T-cell (primary cell): ENCODE measurements around the gene CD2BP2. TPM values are rescaled to one million over a fixed set of nuclear protein-coding genes. Genes with fewer than 3 reads are reported as not detected.

Experiments used
- ATAC-seq, 4 experiments: fragments of 200-7000 bp in 3 of 4; fragments of 150-1000 bp in 1 of 4; cut with Tn5 transposase; replicated peaks in 1 of 4; 1 replicate in 3 of 4; 2 replicates in 1 of 4; pipeline ENCODE4 v1.10.0; 2021; ENCODE audit warnings: moderate library complexity in 3 of 4, mild to moderate bottlenecking in 2 of 4, moderate number of reproducible peaks in 1 of 4
- CTCF ChIA-PET, 2 donors: fragments of 300-600 bp; sonication (Branson Sonifier 250); formaldehyde crosslinking; loops; one replicate each; lab custom pipeline; 2022; ENCODE audit warnings: antibody characterized with exemption in 2 of 2; lab: Charles Lee
- POLR2A ChIA-PET, 2 donors: fragments of 300-600 bp; sonication (Branson Sonifier 250); formaldehyde crosslinking; loops; one replicate each; lab custom pipeline; 2022; ENCODE audit warnings: antibody characterized with exemption in 2 of 2; lab: Charles Lee
- DNase-seq, 35 experiments: peaks; one replicate each; pipeline versions ENCODE4 v3.0.0 to v3.0.0-alpha.2; 2013 to 2023
- H3K27ac ChIP-seq: one replicate; pipeline ENCODE4 v1.5.1; 2013; ENCODE audit warnings: low read length
- H3K27me3 ChIP-seq, 2 experiments: replicated peaks in 1 of 2; 1 replicate in 1 of 2; 2 replicates in 1 of 2; pipeline versions ENCODE4 v1.6.1 to v1.7.0; 2013; ENCODE audit warnings: low read length in 1 of 2, mixed read lengths in 1 of 2; ENCODE audit not compliant: control insufficient read depth in 2 of 2, insufficient read depth in 2 of 2; ENCODE audit errors: extremely low read depth in 1 of 2
- H3K36me3 ChIP-seq, 2 donors: 1 replicate in 1 of 2; 2 replicates in 1 of 2; pipeline versions ENCODE4 v1.6.1 to v1.7.0; 2013; ENCODE audit warnings: low read length in 1 of 2; ENCODE audit not compliant: control insufficient read depth in 2 of 2, insufficient read depth in 1 of 2; ENCODE audit errors: extremely low read depth in 1 of 2
- H3K4me1 ChIP-seq, 2 experiments: 1 replicate in 1 of 2; 2 replicates in 1 of 2; pipeline versions ENCODE4 v1.6.1 to v1.7.0; 2013; ENCODE audit warnings: low read length in 2 of 2, mixed read lengths in 1 of 2; ENCODE audit not compliant: insufficient read depth in 2 of 2, control insufficient read depth in 1 of 2; ENCODE audit errors: extremely low read depth in 1 of 2
- H3K4me3 ChIP-seq, 2 donors: 1 replicate in 1 of 2; 2 replicates in 1 of 2; pipeline versions ENCODE4 v1.5.1 to v1.7.0; 2013; ENCODE audit warnings: mild to moderate bottlenecking in 2 of 2, low read length in 1 of 2, moderate library complexity in 1 of 2; ENCODE audit not compliant: control insufficient read depth in 1 of 2; ENCODE audit errors: extremely low read depth in 1 of 2
- H3K9me3 ChIP-seq: 2 replicates; pipeline ENCODE4 v1.7.0; 2013
- H3K27ac Mint-ChIP-seq, 2 donors: one replicate each; pipeline ENCODE4 v1.8.0; 2020 to 2021; ENCODE audit warnings: mild to moderate bottlenecking in 2 of 2, mixed read lengths in 2 of 2
- H3K27me3 Mint-ChIP-seq, 2 donors: one replicate each; pipeline ENCODE4 v1.8.0; 2021 to 2022; ENCODE audit warnings: mixed read lengths in 2 of 2
- H3K36me3 Mint-ChIP-seq: one replicate; pipeline ENCODE4 v1.8.0; 2021; ENCODE audit warnings: mixed read lengths
- H3K4me1 Mint-ChIP-seq, 3 donors: one replicate each; pipeline ENCODE4 v1.8.0; 2020 to 2022; ENCODE audit warnings: mixed read lengths in 3 of 3, mild to moderate bottlenecking in 1 of 3
- H3K4me3 Mint-ChIP-seq, 3 donors: one replicate each; pipeline ENCODE4 v1.8.0; 2020 to 2022; ENCODE audit warnings: mild to moderate bottlenecking in 3 of 3, mixed read lengths in 3 of 3, moderate library complexity in 3 of 3
- H3K9me3 Mint-ChIP-seq, 3 donors: one replicate each; pipeline ENCODE4 v1.8.0; 2020 to 2022; ENCODE audit warnings: mixed read lengths in 3 of 3
- WGBS: methylation state at CpG from one replicate; pipeline ENCODE4 v1.1.5; 2013; ENCODE audit warnings: missing lambda C conversion rate; ENCODE audit not compliant: insufficient coverage; 5-methylcytosine and 5-hydroxymethylcytosine counted together
- total RNA-seq, 35 experiments: library from RNA in 6 of 35; stranded (reverse) in 6 of 35; fragments of 120-200 nt in 1 of 35; gene quantifications; one replicate each; pipeline versions ENCODE4 v1.2.1 to v1.2.4 and lab custom pipeline; 2013 to 2026

CD2BP2 gene
- total RNA-seq, 5 donors from 2014 or later (not counting 1 experiment from before 2014, with no cell fraction given), result 38.9 to 80.3 (median 73.3) TPM

- H3K27ac Mint-ChIP-seq, result peak overlapping the region; percentile 99 to 100
- 10% methylated on average over 11 of the region's 27 CpGs for WGBS
- ChIA-PET CTCF (interaction anchor here in 1 of 2 donors (0.7 kb wide), 1 partner anchor 318 kb away, joined by 3 read pairs; no protein-coding TSS in a partner anchor), POLR2A (interaction anchor here in 1 of 2 donors (0.6 kb wide), 1 partner anchor 15 kb away, joined by 5 read pairs; no protein-coding TSS in a partner anchor)
- H3K4me1 Mint-ChIP-seq, result peaks cover 67 to 70% (median 70%) of the 10 kb centered on the region in 3 donors
- H3K9me3 Mint-ChIP-seq, result no peaks in the 10 kb centered on the region
- Histone ChIP-seq H3K4me1 (peaks cover 28 to 81% of the 10 kb centered on the region in 2 experiments), H3K27ac (peak overlapping the region; percentile 96), H3K4me3 (peak overlapping the region; percentile 55 to 90), H3K27me3 (no peaks in the 10 kb centered on the region), H3K9me3 (no peaks in the 10 kb centered on the region), H3K36me3 (peaks cover 0 to 19% of the 10 kb centered on the region in 2 donors)
- H3K36me3 Mint-ChIP-seq, result peaks cover 8% of the 10 kb centered on the region
- H3K27me3 Mint-ChIP-seq, result no peaks in the 10 kb centered on the region
- ATAC-seq (no peak), DNase-seq (no peak)
- H3K4me3 Mint-ChIP-seq, result peak overlapping the region; percentile 97 to 100 (median 99)
These were observed 24.2 kb upstream of the CD2BP2 start for GRCh38 chr16:30379158-30379783.

GRCh38 chr16:30378236-30379157, 23.4 kb upstream of the CD2BP2 start:
- POLR2A ChIA-PET, result interaction anchor here (0.6 to 0.9 kb wide), 5 partner anchors 16 to 1532 kb away, joined by 3 to 19 read pairs (median 5); partner anchors contain the start of gene TUFM (in 1 of the 2)
- H3K4me1 ChIP-seq, result peaks cover 24 to 74% of the 10 kb centered on the region in 2 experiments
- no peaks in the 10 kb centered on the region for H3K27me3 ChIP-seq
- CTCF ChIA-PET, result interaction anchor here in 1 of 2 donors (0.6 to 1.1 kb wide), 4 partner anchors 9 to 197 kb away, joined by 4 to 10 read pairs (median 6); partner anchors contain the start of gene DCTPP1
- no peaks in the 10 kb centered on the region for H3K9me3 ChIP-seq
- Mint-ChIP-seq H3K9me3 (no peaks in the 10 kb centered on the region), H3K36me3 (peaks cover 8% of the 10 kb centered on the region), H3K4me3 (peak overlapping the region; percentile 97 to 100 (median 99)), H3K27me3 (no peaks in the 10 kb centered on the region), H3K27ac (peak overlapping the region; percentile 99 to 100), H3K4me1 (peaks cover 62 to 64% (median 64%) of the 10 kb centered on the region in 3 donors)
- peak; percentile 97 to 100 (median 99) for DNase-seq
- H3K27ac ChIP-seq, result peak overlapping the region; percentile 99
- under 1% methylated on average over 58 of the region's 67 CpGs for WGBS
- ATAC-seq, result peak; percentile 79 to 86 (median 80)
- H3K36me3 ChIP-seq, result peaks cover 0 to 19% of the 10 kb centered on the region in 2 donors
- peak overlapping the region; percentile 62 to 90 for H3K4me3 ChIP-seq

GRCh38 chr16:30377812-30378235, 22.7 kb upstream of the CD2BP2 start:
- H3K9me3 ChIP-seq, result no peaks in the 10 kb centered on the region
- Mint-ChIP-seq H3K4me1 (peaks cover 55 to 58% (median 57%) of the 10 kb centered on the region in 3 donors), H3K9me3 (no peaks in the 10 kb centered on the region), H3K27me3 (no peaks in the 10 kb centered on the region), H3K36me3 (peaks cover 8% of the 10 kb centered on the region), H3K27ac (peak overlapping the region; percentile 99 to 100), H3K4me3 (peak overlapping the region; percentile 97 to 100 (median 99))
- peaks cover 20 to 67% of the 10 kb centered on the region in 2 experiments for H3K4me1 ChIP-seq
- H3K4me3 ChIP-seq, result peak overlapping the region; percentile 57 to 90
- ATAC-seq (peak; percentile 48 to 59 (median 52)), DNase-seq (peak; percentile 82 to 95 (median 90))
- POLR2A ChIA-PET, result interaction anchor here (0.6 to 0.9 kb wide), 7 partner anchors 12 to 1531 kb away, joined by 3 to 19 read pairs (median 5); partner anchors contain the start of gene TUFM (in 1 of the 2)
- H3K27ac ChIP-seq, result peak overlapping the region; percentile 99
- CTCF ChIA-PET, result interaction anchor here in 1 of 2 donors (0.6 to 1.1 kb wide), 4 partner anchors 9 to 197 kb away, joined by 4 to 10 read pairs (median 6); partner anchors contain the start of gene DCTPP1
- peaks cover 0 to 19% of the 10 kb centered on the region in 2 donors for H3K36me3 ChIP-seq
- no peaks in the 10 kb centered on the region for H3K27me3 ChIP-seq
- 0% methylated on average over 34 of the region's 39 CpGs for WGBS

GRCh38 chr16:30377050-30377811, 22.1 kb upstream of the CD2BP2 start:
- H3K36me3 ChIP-seq, result peaks cover 0 to 19% of the 10 kb centered on the region in 2 donors
- ChIA-PET CTCF (interaction anchor here in 1 of 2 donors (0.6 to 1.1 kb wide), 3 partner anchors 8 to 53 kb away, joined by 5 to 10 read pairs (median 6); partner anchors contain the start of gene DCTPP1), POLR2A (interaction anchor here (0.6 to 0.9 kb wide), 7 partner anchors 12 to 1531 kb away, joined by 3 to 19 read pairs (median 5); partner anchors contain the start of gene TUFM (in 1 of the 2))
- no peaks in the 10 kb centered on the region for H3K27me3 Mint-ChIP-seq
- H3K4me1 Mint-ChIP-seq, result peaks cover 50 to 54% (median 51%) of the 10 kb centered on the region in 3 donors
- 38% methylated on average over 21 of the region's 29 CpGs for WGBS
- DNase-seq, result peak in 1 of 35 experiments; percentile 31
- H3K36me3 Mint-ChIP-seq, result peaks cover 8% of the 10 kb centered on the region
- ATAC-seq, result no peak
- H3K27ac ChIP-seq, result peak overlapping the region; percentile 99
- peaks cover 18 to 61% of the 10 kb centered on the region in 2 experiments for H3K4me1 ChIP-seq
- no peaks in the 10 kb centered on the region for H3K9me3 Mint-ChIP-seq
- no peaks in the 10 kb centered on the region for H3K9me3 ChIP-seq
- H3K27me3 ChIP-seq, result no peaks in the 10 kb centered on the region
- H3K4me3 Mint-ChIP-seq, result peak overlapping the region; percentile 97 to 100 (median 99)
- peak overlapping the region; percentile 42 to 90 for H3K4me3 ChIP-seq
- H3K27ac Mint-ChIP-seq, result peak overlapping the region; percentile 99 to 100

DNA sequence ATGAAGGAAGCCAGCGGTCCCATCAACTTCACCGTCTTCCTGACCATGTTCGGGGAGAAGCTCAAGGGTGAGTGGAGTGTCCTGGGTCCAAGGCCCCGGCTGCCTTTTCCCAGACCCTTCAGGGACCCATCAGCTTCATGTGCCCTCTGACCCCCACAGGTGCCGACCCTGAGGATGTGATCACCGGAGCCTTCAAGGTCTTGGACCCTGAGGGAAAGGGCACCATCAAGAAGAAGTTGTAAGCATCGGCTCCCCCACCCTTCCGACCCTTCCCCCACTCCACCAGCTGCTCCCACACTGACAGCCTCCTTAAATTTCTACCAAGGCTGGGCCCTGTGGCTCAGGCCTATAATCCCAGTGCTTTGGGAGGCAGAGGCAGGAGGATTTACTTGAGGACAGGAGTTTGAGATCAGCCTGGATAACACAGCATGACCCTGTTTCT, 21.4 kb upstream of the CD2BP2 start:
- peaks cover 52 to 54% (median 54%) of the 10 kb centered on the region in 3 donors for H3K4me1 Mint-ChIP-seq
- peak overlapping the region in 1 of 3 donors; percentile 100 for H3K4me3 Mint-ChIP-seq
- H3K36me3 Mint-ChIP-seq, result peaks cover 8% of the 10 kb centered on the region
- H3K36me3 ChIP-seq, result peaks cover 0 to 19% of the 10 kb centered on the region in 2 donors
- no peaks in the 10 kb centered on the region for H3K9me3 ChIP-seq
- no peaks in the 10 kb centered on the region for H3K9me3 Mint-ChIP-seq
- ATAC-seq, result no peak
- H3K27ac Mint-ChIP-seq, result peak overlapping the region; percentile 78 to 100
- CTCF ChIA-PET, result interaction anchor here in 1 of 2 donors (0.6 kb wide), 1 partner anchor 73 kb away, joined by 3 read pairs; no protein-coding TSS in a partner anchor
- H3K27me3 Mint-ChIP-seq, result no peaks in the 10 kb centered on the region
- POLR2A ChIA-PET, result interaction anchor here in 1 of 2 donors (0.6 kb wide), 1 partner anchor 22 kb away, joined by 3 read pairs; no protein-coding TSS in a partner anchor
- no peaks in the 10 kb centered on the region for H3K27me3 ChIP-seq
- 100% methylated on average over 3 of the region's 8 CpGs for WGBS
- H3K4me1 ChIP-seq, result peaks cover 13 to 61% of the 10 kb centered on the region in 2 experiments
- no peak for DNase-seq
- no peak overlapping the region for H3K4me3 ChIP-seq
- H3K27ac ChIP-seq, result peak overlapping the region; percentile 99
